Measurements from ENCODE around the gene ZBTB7C. TPM values are rescaled to one million over a fixed set of nuclear protein-coding genes. Genes with fewer than 3 reads are reported as not detected.

ZBTB7C gene
- total and polyA plus RNA-seq, 9 of the 15 experiments (the other 6 are each of a cell fraction or from before 2014, with no cell fraction given), result not detected

- TF ChIP-seq RBM14 (IDR thresholded peaks at IDR 0.05; ENCODE audit: borderline replicate concordance, insufficient read depth, low read depth, low read length), result no peak
- TF ChIP-seq ZSCAN32 (CRISPR knock-in tag; IDR thresholded peaks at IDR 0.05), result no peak
- no peak for TF ChIP-seq ELK1 (CRISPR knock-in tag; IDR thresholded peaks at IDR 0.05)
Observed at GRCh38 chr18:48292229-48292628, 117.0 kb downstream of the ZBTB7C start (continued).

GRCh38 chr18:48290162-48290926, 118.8 kb downstream of the ZBTB7C start:
- Histone ChIP-seq H3K9me3 (replicated peaks; ENCODE audit: control insufficient read depth, insufficient read depth, low read depth, low read length) (no peaks in the 10 kb centered on the region), H3K36me3 (ENCODE audit: control insufficient read depth, insufficient read depth, low read length) (no peaks in the 10 kb centered on the region), H4K20me1 (replicated peaks; ENCODE audit: control insufficient read depth, insufficient read depth, low read length) (no peaks in the 10 kb centered on the region), H3K4me2 (ENCODE audit: insufficient read depth, low read length) (no peak overlapping the region), H3K9ac (ENCODE audit: insufficient read depth in 1 of 2, low read depth in 2 of 2, low read length in 2 of 2) (no peak overlapping the region), H3K9me1 (ENCODE audit: control insufficient read depth, insufficient read depth, low read length) (no peaks in the 10 kb centered on the region), H3K4me3 (no peak overlapping the region), H2AFZ (ENCODE audit: low read depth, low read length) (no peak overlapping the region), H3K79me2 (ENCODE audit: control insufficient read depth, insufficient read depth, low read length) (no peaks in the 10 kb centered on the region), H3K27ac (ENCODE audit: extremely low read depth, low read depth, low read length) (no peak overlapping the region), H3K27me3 (ENCODE audit: control insufficient read depth in 2 of 2, insufficient read depth in 2 of 2, low read length in 2 of 2) (no peaks in the 10 kb centered on the region; a peak in 1 of 5 replicates), H3K4me1 (replicated peaks in 1 of 2; ENCODE audit: control insufficient read depth in 2 of 2, insufficient read depth in 2 of 2, low read length in 2 of 2) (peaks cover 0 to 9% of the 10 kb centered on the region in 2 experiments; a peak in 2 of 5 replicates)
- WGBS (ENCODE audit: insufficient coverage, low coverage, missing lambda C conversion rate), result 15% methylated on average over 9 of the region's 13 CpGs
- TF ChIP-seq NFIC (IDR thresholded peaks at IDR 0.05), result peak; percentile 60
- TF ChIP-seq ZNF586 (CRISPR knock-in tag; conservative IDR thresholded peaks at IDR 0.05), result no peak
- in situ Hi-C loops (cut with MboI) (no loop called here), intact Hi-C loops (cut with micrococcal nuclease) (no loop called here)
- ATAC-seq (no peak), FAIRE-seq (no peak), DNase-seq (ENCODE audit: extremely low read depth in 1 of 4, low spot score in 3 of 4) (no peak)
- BruUV-seq (replicated peaks), result no TSS peak
- ChIA-PET POLR2A (no interaction called here), CTCF (ENCODE audit: low intra/inter-chr PET ratio) (no interaction called here)

Measured in K562 (cell line).